Transverse colon (tissue), 3 donors: ENCODE data around the gene TRAPPC2L.

Source experiments
- EP300 ChIP-seq: sonication (generic); formaldehyde crosslinking; IDR thresholded peaks from one replicate; pipeline ENCODE4 v1.6.1; 2017; ENCODE audit warnings: antibody characterized with exemption, low read depth
- POLR2A ChIP-seq: fragments of 450-650 bp; IDR thresholded peaks from one replicate; pipeline ENCODE4 v1.6.1; 2016; ENCODE audit warnings: antibody characterized with exemption, mild to moderate bottlenecking, moderate library complexity
- TF ChIP-seq, protein P1 (sequence below), 5 experiments: fragments of 200-600 bp in 3 of 5; fragments of 450-650 bp in 2 of 5; sonication (generic) in 3 of 5; IDR thresholded peaks; 1 replicate in 2 of 5; 2 replicates in 3 of 5; pipeline ENCODE4 v1.5.1; 2016 to 2017; ENCODE audit warnings: antibody characterized with exemption in 5 of 5, inconsistent platforms in 3 of 5, mild to moderate bottlenecking in 2 of 5, moderate library complexity in 1 of 5

DNA sequence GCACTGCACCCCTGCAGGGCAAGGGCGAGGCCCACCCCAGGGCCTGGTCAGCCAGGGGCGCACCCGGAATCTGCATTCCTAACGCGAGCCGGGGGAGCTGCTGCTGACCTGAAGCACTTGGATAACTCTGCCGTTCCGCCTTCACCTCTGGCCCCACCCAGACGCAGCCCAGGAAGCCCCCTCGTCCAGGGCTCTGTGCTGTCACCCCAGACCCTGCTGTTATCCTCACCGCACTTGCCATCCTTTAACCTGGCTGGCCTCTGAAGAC, 22.8 kb downstream of the TRAPPC2L start:
- TF ChIP-seq, protein P1, sequence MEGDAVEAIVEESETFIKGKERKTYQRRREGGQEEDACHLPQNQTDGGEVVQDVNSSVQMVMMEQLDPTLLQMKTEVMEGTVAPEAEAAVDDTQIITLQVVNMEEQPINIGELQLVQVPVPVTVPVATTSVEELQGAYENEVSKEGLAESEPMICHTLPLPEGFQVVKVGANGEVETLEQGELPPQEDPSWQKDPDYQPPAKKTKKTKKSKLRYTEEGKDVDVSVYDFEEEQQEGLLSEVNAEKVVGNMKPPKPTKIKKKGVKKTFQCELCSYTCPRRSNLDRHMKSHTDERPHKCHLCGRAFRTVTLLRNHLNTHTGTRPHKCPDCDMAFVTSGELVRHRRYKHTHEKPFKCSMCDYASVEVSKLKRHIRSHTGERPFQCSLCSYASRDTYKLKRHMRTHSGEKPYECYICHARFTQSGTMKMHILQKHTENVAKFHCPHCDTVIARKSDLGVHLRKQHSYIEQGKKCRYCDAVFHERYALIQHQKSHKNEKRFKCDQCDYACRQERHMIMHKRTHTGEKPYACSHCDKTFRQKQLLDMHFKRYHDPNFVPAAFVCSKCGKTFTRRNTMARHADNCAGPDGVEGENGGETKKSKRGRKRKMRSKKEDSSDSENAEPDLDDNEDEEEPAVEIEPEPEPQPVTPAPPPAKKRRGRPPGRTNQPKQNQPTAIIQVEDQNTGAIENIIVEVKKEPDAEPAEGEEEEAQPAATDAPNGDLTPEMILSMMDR (IDR thresholded peaks at IDR 0.05): no peak
- TF ChIP-seq POLR2A (no peak), EP300 (no peak)
